GM23248 (cell line): ENCODE results near the gene PODXL.

ENCODE experiments used
- EZH2 ChIP-seq: fragments of 200-600 bp; sonication (generic); IDR thresholded peaks from 2 replicates; pipeline ENCODE4 v1.6.1; 2018; ENCODE audit warnings: antibody characterized with exemption, mild to moderate bottlenecking; ENCODE audit not compliant: insufficient read depth, poor library complexity, severe bottlenecking
- EZH2phosphoT487 ChIP-seq: fragments of 200-600 bp; sonication (generic); IDR thresholded peaks from 2 replicates; pipeline ENCODE4 v1.6.1; 2018; ENCODE audit warnings: antibody characterized with exemption, moderate library complexity, mild to moderate bottlenecking, low read depth; ENCODE audit not compliant: insufficient read depth

DNA sequence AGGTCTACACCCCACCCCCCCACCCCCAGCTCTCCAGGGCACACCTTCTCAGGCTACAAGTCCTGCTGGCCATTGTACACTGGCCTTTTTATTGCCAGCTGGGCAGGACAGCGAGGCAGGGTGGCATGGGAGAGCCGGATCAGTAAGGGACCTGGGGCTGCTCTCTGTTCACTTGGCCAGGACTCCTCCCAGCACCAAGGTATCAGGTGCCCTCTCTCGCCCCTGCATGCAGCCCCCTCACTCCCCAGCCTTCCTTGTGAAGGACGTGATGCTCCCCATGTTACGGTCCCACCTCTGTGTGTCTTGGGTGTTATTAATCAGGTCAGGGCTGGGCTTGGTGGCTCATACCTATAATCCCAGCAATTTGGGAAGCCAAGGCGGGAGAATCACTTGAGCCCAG lies 26.3 kb downstream of the PODXL start:
- TF ChIP-seq EZH2 (no peak), EZH2phosphoT487 (no peak)
